Hematopoietic multipotent progenitor cell (in vitro differentiated cells): Measurements from ENCODE around the gene NTSR2. TPM values are rescaled to one million over a fixed set of nuclear protein-coding genes. Genes with fewer than 3 reads are reported as not detected.

Experiments
- total RNA-seq: library from RNA; depleted of rRNA; stranded (reverse); fragments of >200 nt; gene quantifications from one replicate; pipeline ENCODE4 v1.2.3, GENCODE V29; 2012

The NTSR2 gene
- total RNA-seq, 1 donor = not detected

Other genes starting within 250 kb of the NTSR2 start
- gene E2F6, start 204.0 kb downstream of the NTSR2 start, total RNA-seq = 6.2 TPM
- gene GREB1, start 136.2 kb downstream of the NTSR2 start, total RNA-seq = 0.27 TPM
- gene LPIN1, start 76.4 kb upstream of the NTSR2 start, total RNA-seq = 50.6 TPM